NB4 (cell line): ENCODE data around the gene PDE4B.

Experiments
- MYC ChIP-seq: IDR thresholded peaks from 2 replicates; pipeline ENCODE4 v1.6.1; 2011; ENCODE audit warnings: low read depth, low read length
- POLR2A ChIP-seq: IDR thresholded peaks from 2 replicates; pipeline ENCODE4 v1.6.1; 2011; ENCODE audit warnings: mild to moderate bottlenecking; ENCODE audit not compliant: insufficient read length; ENCODE audit errors: extremely low read depth
- TF ChIP-seq, protein P1 (sequence below): IDR thresholded peaks from one replicate; pipeline ENCODE4 v1.5.1; 2012; ENCODE audit warnings: low read depth, low read length
- TF ChIP-seq, protein P2 (sequence below): IDR thresholded peaks from 2 replicates; pipeline ENCODE4 v1.6.1; 2011; ENCODE audit warnings: low read depth, low read length

DNA sequence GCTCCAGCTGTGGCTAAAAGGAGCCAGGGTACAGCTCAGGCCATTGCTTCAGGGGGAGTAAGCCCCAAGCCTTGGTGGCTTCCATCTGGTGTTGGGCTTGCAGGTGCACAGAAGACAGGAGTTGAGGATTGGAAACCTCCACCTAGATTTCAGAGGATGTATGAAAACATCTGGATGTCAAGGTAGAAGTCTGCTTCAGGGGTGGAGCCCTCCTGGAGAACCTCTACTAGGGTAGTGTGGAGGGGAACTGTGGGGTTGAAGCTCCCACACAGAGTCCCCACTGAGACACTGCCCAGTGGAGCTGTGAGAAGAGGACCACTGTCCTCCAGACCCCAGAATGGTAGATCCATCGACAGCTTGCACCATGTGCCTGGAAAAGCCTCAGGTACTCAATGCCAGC is 183.0 kb downstream of the PDE4B start:
- TF ChIP-seq, protein P1, sequence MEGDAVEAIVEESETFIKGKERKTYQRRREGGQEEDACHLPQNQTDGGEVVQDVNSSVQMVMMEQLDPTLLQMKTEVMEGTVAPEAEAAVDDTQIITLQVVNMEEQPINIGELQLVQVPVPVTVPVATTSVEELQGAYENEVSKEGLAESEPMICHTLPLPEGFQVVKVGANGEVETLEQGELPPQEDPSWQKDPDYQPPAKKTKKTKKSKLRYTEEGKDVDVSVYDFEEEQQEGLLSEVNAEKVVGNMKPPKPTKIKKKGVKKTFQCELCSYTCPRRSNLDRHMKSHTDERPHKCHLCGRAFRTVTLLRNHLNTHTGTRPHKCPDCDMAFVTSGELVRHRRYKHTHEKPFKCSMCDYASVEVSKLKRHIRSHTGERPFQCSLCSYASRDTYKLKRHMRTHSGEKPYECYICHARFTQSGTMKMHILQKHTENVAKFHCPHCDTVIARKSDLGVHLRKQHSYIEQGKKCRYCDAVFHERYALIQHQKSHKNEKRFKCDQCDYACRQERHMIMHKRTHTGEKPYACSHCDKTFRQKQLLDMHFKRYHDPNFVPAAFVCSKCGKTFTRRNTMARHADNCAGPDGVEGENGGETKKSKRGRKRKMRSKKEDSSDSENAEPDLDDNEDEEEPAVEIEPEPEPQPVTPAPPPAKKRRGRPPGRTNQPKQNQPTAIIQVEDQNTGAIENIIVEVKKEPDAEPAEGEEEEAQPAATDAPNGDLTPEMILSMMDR = no peak
- TF ChIP-seq, protein P2, sequence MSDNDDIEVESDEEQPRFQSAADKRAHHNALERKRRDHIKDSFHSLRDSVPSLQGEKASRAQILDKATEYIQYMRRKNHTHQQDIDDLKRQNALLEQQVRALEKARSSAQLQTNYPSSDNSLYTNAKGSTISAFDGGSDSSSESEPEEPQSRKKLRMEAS = no peak
- TF ChIP-seq MYC (no peak), POLR2A (no peak)
